Measurements from ENCODE around the gene CADM2.
"Not testable (repeated sequence)": the region's sequence is repeated elsewhere in the genome, so short reads cannot be mapped to it uniquely, and the experiment has no call there.

Gene CADM2

DNA sequence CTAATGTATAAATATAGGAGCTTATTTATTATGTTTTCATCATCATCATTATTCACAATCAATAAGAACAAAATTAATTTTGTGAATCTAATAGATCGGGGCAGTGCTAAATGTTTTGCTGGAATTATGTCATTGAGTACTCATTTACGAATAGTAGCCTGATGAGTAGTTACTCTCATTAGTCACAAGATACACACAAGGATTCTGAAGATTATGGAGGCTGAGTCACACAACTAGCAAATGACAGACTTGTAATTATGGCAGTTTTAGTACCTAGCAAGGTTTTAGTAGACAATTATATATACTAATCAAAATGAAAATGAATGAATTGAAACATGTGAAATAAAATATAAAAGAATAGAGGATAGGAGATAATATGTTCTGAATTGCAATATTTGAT, 954.2 kb downstream of the CADM2 start:
- Histone ChIP-seq H3K9ac (ENCODE audit: low read length) (no peak overlapping the region), H3K27me3 (ENCODE audit: control insufficient read depth in 1 of 2, insufficient read depth in 2 of 2, low read length in 2 of 2) (no peaks in the 10 kb centered on the region), H3K27ac (ENCODE audit: low read depth, low read length) (no peak overlapping the region), H3K4me3 (ENCODE audit: low read depth in 1 of 2, low read length in 2 of 2) (no peak overlapping the region), H3K9me3 (ENCODE audit: low read length) (no peaks in the 10 kb centered on the region), H3K4me1 (ENCODE audit: insufficient read depth, low read length) (no peaks in the 10 kb centered on the region), H3K36me3 (ENCODE audit: insufficient read depth, low read length) (no peaks in the 10 kb centered on the region)

- no peak overlapping the region for H3K27ac ChIP-seq (ENCODE audit: low read depth, low read length)
- no peak overlapping the region for H3K9ac ChIP-seq (ENCODE audit: low read length)
- no peak overlapping the region for H3K4me3 ChIP-seq (ENCODE audit: low read depth in 1 of 2, low read length in 2 of 2)
- no peaks in the 10 kb centered on the region for H3K36me3 ChIP-seq (ENCODE audit: insufficient read depth, low read length)
- no peaks in the 10 kb centered on the region for H3K4me1 ChIP-seq (ENCODE audit: insufficient read depth, low read length)
- H3K9me3 ChIP-seq (ENCODE audit: low read length): no peaks in the 10 kb centered on the region
- no peaks in the 10 kb centered on the region for H3K27me3 ChIP-seq (ENCODE audit: control insufficient read depth in 1 of 2, insufficient read depth in 2 of 2, low read length in 2 of 2)
Measured at GRCh38 chr3:85922374-85922773, 963.6 kb downstream of the CADM2 start.

GRCh38 chr3:85930718-85931117, 971.9 kb downstream of the CADM2 start:
- Histone ChIP-seq H3K36me3 (ENCODE audit: insufficient read depth, low read length) (no peaks in the 10 kb centered on the region), H3K9ac (ENCODE audit: low read length) (no peak overlapping the region), H3K27ac (ENCODE audit: low read depth, low read length) (no peak overlapping the region), H3K27me3 (ENCODE audit: control insufficient read depth in 1 of 2, insufficient read depth in 2 of 2, low read length in 2 of 2) (no peaks in the 10 kb centered on the region), H3K9me3 (ENCODE audit: low read length) (no peaks in the 10 kb centered on the region), H3K4me3 (ENCODE audit: low read depth in 1 of 2, low read length in 2 of 2) (no peak overlapping the region), H3K4me1 (ENCODE audit: insufficient read depth, low read length) (no peaks in the 10 kb centered on the region)

- H3K4me1 ChIP-seq (ENCODE audit: insufficient read depth, low read length): no peaks in the 10 kb centered on the region
- no peak overlapping the region for H3K27ac ChIP-seq (ENCODE audit: low read depth, low read length)
- no peaks in the 10 kb centered on the region for H3K9me3 ChIP-seq (ENCODE audit: low read length)
- no peak overlapping the region for H3K4me3 ChIP-seq (ENCODE audit: low read depth in 1 of 2, low read length in 2 of 2)
- no peak overlapping the region for H3K9ac ChIP-seq (ENCODE audit: low read length)
- no peaks in the 10 kb centered on the region for H3K36me3 ChIP-seq (ENCODE audit: insufficient read depth, low read length)
- H3K27me3 ChIP-seq (ENCODE audit: control insufficient read depth in 1 of 2, insufficient read depth in 2 of 2, low read length in 2 of 2): no peaks in the 10 kb centered on the region
Measured at GRCh38 chr3:85933326-85933725, 974.5 kb downstream of the CADM2 start.

- no peak overlapping the region for H3K4me3 ChIP-seq (ENCODE audit: low read depth in 1 of 2, low read length in 2 of 2)
- H3K9ac ChIP-seq (ENCODE audit: low read length): no peak overlapping the region
- H3K27me3 ChIP-seq (ENCODE audit: control insufficient read depth in 1 of 2, insufficient read depth in 2 of 2, low read length in 2 of 2): no peaks in the 10 kb centered on the region
- H3K4me1 ChIP-seq (ENCODE audit: insufficient read depth, low read length): peaks cover 8% of the 10 kb centered on the region
- no peak overlapping the region for H3K27ac ChIP-seq (ENCODE audit: low read depth, low read length)
- H3K9me3 ChIP-seq (ENCODE audit: low read length): no peaks in the 10 kb centered on the region
- no peaks in the 10 kb centered on the region for H3K36me3 ChIP-seq (ENCODE audit: insufficient read depth, low read length)
Measured at GRCh38 chr3:85935171-85935570, 976.4 kb downstream of the CADM2 start.

GRCh38 chr3:85939074-85939482, 980.3 kb downstream of the CADM2 start:
- Histone ChIP-seq H3K27ac (ENCODE audit: low read depth, low read length) (no peak overlapping the region), H3K9ac (ENCODE audit: low read length) (no peak overlapping the region), H3K4me3 (ENCODE audit: low read depth in 1 of 2, low read length in 2 of 2) (no peak overlapping the region), H3K36me3 (ENCODE audit: insufficient read depth, low read length) (no peaks in the 10 kb centered on the region), H3K4me1 (ENCODE audit: insufficient read depth, low read length) (peaks cover 8% of the 10 kb centered on the region), H3K27me3 (ENCODE audit: control insufficient read depth in 1 of 2, insufficient read depth in 2 of 2, low read length in 2 of 2) (no peaks in the 10 kb centered on the region), H3K9me3 (ENCODE audit: low read length) (no peaks in the 10 kb centered on the region)

GRCh38 chr3:85950435-85950834, 991.6 kb downstream of the CADM2 start:
- no peak overlapping the region for H3K9ac ChIP-seq (ENCODE audit: low read length)
- H3K4me1 ChIP-seq (ENCODE audit: insufficient read depth, low read length): no peaks in the 10 kb centered on the region
- no peak overlapping the region for H3K27ac ChIP-seq (ENCODE audit: low read depth, low read length)
- no peaks in the 10 kb centered on the region for H3K9me3 ChIP-seq (ENCODE audit: low read length)
- no peaks in the 10 kb centered on the region for H3K36me3 ChIP-seq (ENCODE audit: insufficient read depth, low read length)
- H3K4me3 ChIP-seq (ENCODE audit: low read depth in 1 of 2, low read length in 2 of 2): no peak overlapping the region
- H3K27me3 ChIP-seq (ENCODE audit: control insufficient read depth in 1 of 2, insufficient read depth in 2 of 2, low read length in 2 of 2): no peaks in the 10 kb centered on the region

GRCh38 chr3:85960793-85961192, 1002.0 kb downstream of the CADM2 start:
- H3K9me3 ChIP-seq (ENCODE audit: low read length): no peaks in the 10 kb centered on the region
- no peaks in the 10 kb centered on the region for H3K36me3 ChIP-seq (ENCODE audit: insufficient read depth, low read length)
- no peaks in the 10 kb centered on the region for H3K4me1 ChIP-seq (ENCODE audit: insufficient read depth, low read length)
- H3K4me3 ChIP-seq (ENCODE audit: low read depth in 1 of 2, low read length in 2 of 2): no peak overlapping the region
- H3K27ac ChIP-seq (ENCODE audit: low read depth, low read length): no peak overlapping the region
- H3K9ac ChIP-seq (ENCODE audit: low read length): no peak overlapping the region
- no peaks in the 10 kb centered on the region for H3K27me3 ChIP-seq (ENCODE audit: control insufficient read depth in 1 of 2, insufficient read depth in 2 of 2, low read length in 2 of 2)

DNA sequence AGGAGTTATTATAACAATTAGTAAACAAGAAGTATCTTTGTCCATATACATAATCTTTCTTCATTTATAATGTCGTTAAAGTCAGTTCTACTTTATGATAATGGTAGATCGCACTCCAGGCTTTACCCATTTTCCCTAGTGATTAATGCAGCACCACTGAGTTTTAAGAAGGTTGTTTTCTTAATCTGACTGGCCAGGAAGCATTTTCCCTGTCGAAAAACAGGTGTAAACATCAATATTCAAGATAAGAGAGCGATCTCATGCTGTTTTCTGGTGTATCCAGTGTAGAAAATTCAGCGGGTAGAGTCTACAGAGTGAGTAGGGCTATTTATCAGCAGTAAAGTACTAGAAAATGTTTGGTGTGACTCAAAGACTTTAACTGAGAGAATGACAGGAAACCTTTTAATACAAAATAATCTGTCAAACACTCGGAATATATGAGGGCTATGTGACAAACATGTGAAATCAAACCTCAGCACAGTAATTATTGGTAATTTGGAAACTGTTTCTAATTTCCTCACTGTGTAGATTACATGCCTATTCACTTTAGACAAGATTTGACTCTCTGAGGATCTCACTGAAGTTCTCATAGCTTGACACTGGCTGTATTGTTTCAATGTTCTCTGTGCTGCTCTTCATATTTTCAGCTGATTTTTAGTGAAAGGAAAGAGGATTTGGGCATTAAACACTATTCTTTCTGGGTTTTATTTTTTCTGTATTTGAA, 1019.0 kb downstream of the CADM2 start:
- Histone ChIP-seq H3K4me1 (ENCODE audit: insufficient read depth, low read length) (no peaks in the 10 kb centered on the region), H3K9me3 (ENCODE audit: low read length) (no peaks in the 10 kb centered on the region)

GRCh38 chr3:85979034-85979433, 1020.2 kb downstream of the CADM2 start:
- H3K9ac ChIP-seq (ENCODE audit: low read length): no peak overlapping the region
- H3K27ac ChIP-seq (ENCODE audit: low read depth, low read length): no peak overlapping the region
- no peaks in the 10 kb centered on the region for H3K4me1 ChIP-seq (ENCODE audit: insufficient read depth, low read length)
- H3K4me3 ChIP-seq (ENCODE audit: low read depth in 1 of 2, low read length in 2 of 2): no peak overlapping the region
- no peaks in the 10 kb centered on the region for H3K36me3 ChIP-seq (ENCODE audit: insufficient read depth, low read length)
- no peaks in the 10 kb centered on the region for H3K27me3 ChIP-seq (ENCODE audit: control insufficient read depth in 1 of 2, insufficient read depth in 2 of 2, low read length in 2 of 2)
- no peaks in the 10 kb centered on the region for H3K9me3 ChIP-seq (ENCODE audit: low read length)

More for the DNA sequence above, 1019.0 kb downstream of the CADM2 start:
- no peaks in the 10 kb centered on the region for H3K36me3 ChIP-seq (ENCODE audit: insufficient read depth, low read length)
- H3K27ac ChIP-seq (ENCODE audit: low read depth, low read length): no peak overlapping the region
- no peaks in the 10 kb centered on the region for H3K27me3 ChIP-seq (ENCODE audit: control insufficient read depth in 1 of 2, insufficient read depth in 2 of 2, low read length in 2 of 2)
- H3K4me3 ChIP-seq (ENCODE audit: low read depth in 1 of 2, low read length in 2 of 2): no peak overlapping the region
- H3K9ac ChIP-seq (ENCODE audit: low read length): no peak overlapping the region

DNA sequence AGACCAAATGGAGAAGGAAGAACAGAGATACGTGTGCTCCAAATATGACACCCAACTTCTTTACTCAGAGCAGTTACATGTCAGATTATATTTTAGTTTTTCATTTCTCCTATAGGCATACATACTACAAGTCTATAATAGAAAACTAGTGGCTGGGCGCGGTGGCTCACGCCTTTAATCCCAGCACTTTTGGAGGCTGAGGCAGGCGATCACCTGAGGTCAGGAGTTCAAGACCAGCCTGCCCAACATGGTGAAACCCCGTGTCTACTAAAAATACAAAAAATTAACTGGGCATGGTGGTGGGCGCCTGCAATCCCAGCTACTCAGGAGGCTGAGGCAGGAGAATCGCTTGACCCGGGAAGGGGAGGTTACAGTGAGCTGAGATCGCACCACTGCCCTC, 1030.8 kb downstream of the CADM2 start:
- H3K9ac ChIP-seq (ENCODE audit: low read length); H3K4me3 ChIP-seq (ENCODE audit: low read depth in 1 of 2, low read length in 2 of 2); H3K27ac ChIP-seq (ENCODE audit: low read depth, low read length); H3K9me3 ChIP-seq (ENCODE audit: low read length); H3K36me3 ChIP-seq (ENCODE audit: insufficient read depth, low read length); H3K4me1 ChIP-seq (ENCODE audit: insufficient read depth, low read length); H3K27me3 ChIP-seq (ENCODE audit: control insufficient read depth in 1 of 2, insufficient read depth in 2 of 2, low read length in 2 of 2): not testable (repeated sequence)

GRCh38 chr3:86029590-86029989, 1070.8 kb downstream of the CADM2 start:
- no peak overlapping the region for H3K4me3 ChIP-seq (ENCODE audit: low read depth in 1 of 2, low read length in 2 of 2)
- no peaks in the 10 kb centered on the region for H3K9me3 ChIP-seq (ENCODE audit: low read length)
- no peak overlapping the region for H3K27ac ChIP-seq (ENCODE audit: low read depth, low read length)
- no peaks in the 10 kb centered on the region for H3K36me3 ChIP-seq (ENCODE audit: insufficient read depth, low read length)
- no peaks in the 10 kb centered on the region for H3K4me1 ChIP-seq (ENCODE audit: insufficient read depth, low read length)
- no peaks in the 10 kb centered on the region for H3K27me3 ChIP-seq (ENCODE audit: control insufficient read depth in 1 of 2, insufficient read depth in 2 of 2, low read length in 2 of 2)
- H3K9ac ChIP-seq (ENCODE audit: low read length): no peak overlapping the region

Data from muscle layer of colon (tissue), 2 donors.